ENCODE measurements around the gene RORC.

DNA sequence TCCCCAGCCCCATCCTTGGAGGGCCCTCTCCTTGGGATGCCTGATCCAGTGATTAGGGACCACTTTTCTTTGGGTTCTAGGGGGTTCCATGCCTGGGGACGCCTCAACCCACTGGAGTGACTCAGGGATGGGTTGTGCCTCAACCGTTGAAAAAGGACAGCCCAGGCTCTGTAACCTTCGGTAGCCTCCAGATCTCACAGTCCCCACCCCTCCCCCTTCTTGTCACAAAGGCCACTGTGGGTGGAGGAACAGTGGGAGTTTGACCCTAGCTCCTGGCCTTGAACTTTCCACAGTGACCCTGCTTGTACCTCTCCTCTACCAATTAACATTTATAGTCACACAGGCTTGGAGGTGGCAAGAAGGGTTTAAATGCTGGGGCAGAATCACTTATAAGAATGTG, 2.6 kb upstream of the RORC start:
- no peak for TF ChIP-seq POLR2AphosphoS5 (IDR thresholded peaks at IDR 0.05)
- TF ChIP-seq, protein P1, sequence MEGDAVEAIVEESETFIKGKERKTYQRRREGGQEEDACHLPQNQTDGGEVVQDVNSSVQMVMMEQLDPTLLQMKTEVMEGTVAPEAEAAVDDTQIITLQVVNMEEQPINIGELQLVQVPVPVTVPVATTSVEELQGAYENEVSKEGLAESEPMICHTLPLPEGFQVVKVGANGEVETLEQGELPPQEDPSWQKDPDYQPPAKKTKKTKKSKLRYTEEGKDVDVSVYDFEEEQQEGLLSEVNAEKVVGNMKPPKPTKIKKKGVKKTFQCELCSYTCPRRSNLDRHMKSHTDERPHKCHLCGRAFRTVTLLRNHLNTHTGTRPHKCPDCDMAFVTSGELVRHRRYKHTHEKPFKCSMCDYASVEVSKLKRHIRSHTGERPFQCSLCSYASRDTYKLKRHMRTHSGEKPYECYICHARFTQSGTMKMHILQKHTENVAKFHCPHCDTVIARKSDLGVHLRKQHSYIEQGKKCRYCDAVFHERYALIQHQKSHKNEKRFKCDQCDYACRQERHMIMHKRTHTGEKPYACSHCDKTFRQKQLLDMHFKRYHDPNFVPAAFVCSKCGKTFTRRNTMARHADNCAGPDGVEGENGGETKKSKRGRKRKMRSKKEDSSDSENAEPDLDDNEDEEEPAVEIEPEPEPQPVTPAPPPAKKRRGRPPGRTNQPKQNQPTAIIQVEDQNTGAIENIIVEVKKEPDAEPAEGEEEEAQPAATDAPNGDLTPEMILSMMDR (IDR thresholded peaks at IDR 0.05): no peak
